Measurements from ENCODE around the gene AJAP1. TPM values are rescaled to one million over a fixed set of nuclear protein-coding genes. Genes with fewer than 3 reads are reported as not detected.

AJAP1 gene
- total and polyA plus RNA-seq, 9 donors: 1.2 to 20.8 (median 12.5) TPM

GRCh38 chr1:4652631-4653327, 1.6 kb upstream of the AJAP1 start:
- intact Hi-C loops (cut with DNase I): loop anchor here in 2 of 4 donors (5.0 to 10.0 kb wide), 6 partner anchors 862 to 1322 kb away; no protein-coding TSS in a partner anchor
- Histone ChIP-seq H3K27me3 (no peaks in the 10 kb centered on the region), H3K9me3 (no peaks in the 10 kb centered on the region), H3K27ac (no peak overlapping the region), H3K4me1 (ENCODE audit: insufficient read depth) (peaks cover 4% of the 10 kb centered on the region), H3K4me3 (no peak overlapping the region), H3K36me3 (no peaks in the 10 kb centered on the region)
- TF ChIP-seq CTCF (IDR thresholded peaks at IDR 0.05) (peak; percentile 69 to 92 (median 81)), POLR2A (IDR thresholded peaks at IDR 0.05) (no peak)
- peak; percentile 51 to 83 (median 57) for DNase-seq
- 21 to 27% (median 26%) methylated on average over 31 of the region's 31 CpGs for WGBS, 3 donors

GRCh38 chr1:4653328-4653660, 1.1 kb upstream of the AJAP1 start:
- peak in 1 of 5 donors; percentile 27 for DNase-seq
- H3K4me1 ChIP-seq (ENCODE audit: insufficient read depth): peaks cover 4% of the 10 kb centered on the region
- TF ChIP-seq POLR2A (IDR thresholded peaks at IDR 0.05) (no peak), EP300 (IDR thresholded peaks at IDR 0.05) (no peak), CTCF (IDR thresholded peaks at IDR 0.05) (no peak)
- no peaks in the 10 kb centered on the region for H3K27me3 ChIP-seq
- WGBS, 3 donors: 55 to 57% (median 56%) methylated on average over 7 to 9 of the region's 9 CpGs
- no peak overlapping the region for H3K27ac ChIP-seq
- no peaks in the 10 kb centered on the region for H3K9me3 ChIP-seq
- H3K4me3 ChIP-seq: no peak overlapping the region
- no peaks in the 10 kb centered on the region for H3K36me3 ChIP-seq
- intact Hi-C loops (cut with DNase I): loop anchor here in 2 of 4 donors (5.0 to 10.0 kb wide), 6 partner anchors 862 to 1322 kb away; no protein-coding TSS in a partner anchor

- H3K27me3 ChIP-seq: no peaks in the 10 kb centered on the region
- H3K27ac ChIP-seq: peak overlapping the region in 1 of 2 donors; percentile 61
- 0 to 1% (median 1%) methylated on average over 89 to 142 of the region's 142 CpGs for WGBS, 3 donors
- no peaks in the 10 kb centered on the region for H3K36me3 ChIP-seq
- H3K9me3 ChIP-seq: no peaks in the 10 kb centered on the region
- no peak for TF ChIP-seq POLR2A (IDR thresholded peaks at IDR 0.05)
- no peak for TF ChIP-seq CTCF (IDR thresholded peaks at IDR 0.05)
- TF ChIP-seq EP300 (IDR thresholded peaks at IDR 0.05): no peak
- peaks cover 4% of the 10 kb centered on the region for H3K4me1 ChIP-seq (ENCODE audit: insufficient read depth)
- peak in 2 of 5 donors; percentile 51 for DNase-seq
- intact Hi-C loops (cut with DNase I): loop anchor here in 2 of 4 donors (5.0 to 10.0 kb wide), 7 partner anchors 860 to 1320 kb away; no protein-coding TSS in a partner anchor
- H3K4me3 ChIP-seq: peak overlapping the region; percentile 37
These were observed 610 bp downstream of the AJAP1 start for GRCh38 chr1:4654764-4655673.

- DNase-seq: peak; percentile 76 to 88 (median 86)
- peak overlapping the region; percentile 37 for H3K4me3 ChIP-seq
- peaks cover 4% of the 10 kb centered on the region for H3K4me1 ChIP-seq (ENCODE audit: insufficient read depth)
- no peaks in the 10 kb centered on the region for H3K27me3 ChIP-seq
- H3K36me3 ChIP-seq: no peaks in the 10 kb centered on the region
- WGBS, 3 donors: 1% methylated on average over 53 to 78 of the region's 78 CpGs
- TF ChIP-seq EP300 (IDR thresholded peaks at IDR 0.05) (no peak), POLR2A (IDR thresholded peaks at IDR 0.05) (no peak), CTCF (IDR thresholded peaks at IDR 0.05) (peak; percentile 53 to 89 (median 64))
- no peaks in the 10 kb centered on the region for H3K9me3 ChIP-seq
- intact Hi-C loops (cut with DNase I): loop anchor here in 2 of 4 donors (5.0 to 10.0 kb wide), 6 partner anchors 859 to 1319 kb away; no protein-coding TSS in a partner anchor
- peak overlapping the region; percentile 40 to 61 for H3K27ac ChIP-seq
These were observed 1.5 kb downstream of the AJAP1 start for GRCh38 chr1:4655674-4656532.

Measured in ovary (tissue), 9 donors.